ENCODE measurements around the gene ZCCHC24. TPM values are rescaled to one million over a fixed set of nuclear protein-coding genes. Genes with fewer than 3 reads are reported as not detected.

ZCCHC24 gene
- total RNA-seq, 1 donor: 56.0 TPM

GRCh38 chr10:79393924-79394610, 51.4 kb downstream of the ZCCHC24 start:
- H3K4me3 ChIP-seq (ENCODE audit: low read depth, low read length): no peak overlapping the region
- TF ChIP-seq CTCF (IDR thresholded peaks at IDR 0.05; ENCODE audit: insufficient read depth, low read length): no peak
- no peak for DNase-seq (ENCODE audit: low read depth)

GRCh38 chr10:79393221-79393923, 52.1 kb downstream of the ZCCHC24 start:
- DNase-seq (ENCODE audit: low read depth): no peak
- TF ChIP-seq CTCF (IDR thresholded peaks at IDR 0.05; ENCODE audit: insufficient read depth, low read length): no peak
- no peak overlapping the region for H3K4me3 ChIP-seq (ENCODE audit: low read depth, low read length)

GRCh38 chr10:79392506-79393176, 52.8 kb downstream of the ZCCHC24 start:
- no peak for DNase-seq (ENCODE audit: low read depth)
- H3K4me3 ChIP-seq (ENCODE audit: low read depth, low read length): no peak overlapping the region
- TF ChIP-seq CTCF (IDR thresholded peaks at IDR 0.05; ENCODE audit: insufficient read depth, low read length): no peak

GRCh38 chr10:79392020-79392398, 53.4 kb downstream of the ZCCHC24 start:
- DNase-seq (ENCODE audit: low read depth): no peak
- no peak for TF ChIP-seq CTCF (IDR thresholded peaks at IDR 0.05; ENCODE audit: insufficient read depth, low read length)
- no peak overlapping the region for H3K4me3 ChIP-seq (ENCODE audit: low read depth, low read length)

- no peak overlapping the region for H3K4me3 ChIP-seq (ENCODE audit: low read depth, low read length)
- no peak for TF ChIP-seq CTCF (IDR thresholded peaks at IDR 0.05; ENCODE audit: insufficient read depth, low read length)
- peak; percentile 34 for DNase-seq (ENCODE audit: low read depth)
Measured at GRCh38 chr10:79391231-79392019, 54.0 kb downstream of the ZCCHC24 start.

GRCh38 chr10:79390551-79391229, 54.7 kb downstream of the ZCCHC24 start:
- no peak for DNase-seq (ENCODE audit: low read depth)
- no peak for TF ChIP-seq CTCF (IDR thresholded peaks at IDR 0.05; ENCODE audit: insufficient read depth, low read length)
- H3K4me3 ChIP-seq (ENCODE audit: low read depth, low read length): no peak overlapping the region
